Stimulated activated CD8-positive, alpha-beta memory T cell treated with anti-CD3 and anti-CD28 coated beads, Interleukin-12 subunit alpha, Interleukin-12 subunit beta, amount 100 ng/mL, for 4 hours (primary cell): ENCODE data around the gene SLC25A25.
"Not testable (repeated sequence)": the region's sequence is repeated elsewhere in the genome, so short reads cannot be mapped to it uniquely, and the experiment has no call there.

ENCODE experiments used
- DNase-seq: peaks from one replicate; pipeline ENCODE4 v3.0.0-alpha.2; 2020; ENCODE audit warnings: low read depth

Gene SLC25A25

DNA sequence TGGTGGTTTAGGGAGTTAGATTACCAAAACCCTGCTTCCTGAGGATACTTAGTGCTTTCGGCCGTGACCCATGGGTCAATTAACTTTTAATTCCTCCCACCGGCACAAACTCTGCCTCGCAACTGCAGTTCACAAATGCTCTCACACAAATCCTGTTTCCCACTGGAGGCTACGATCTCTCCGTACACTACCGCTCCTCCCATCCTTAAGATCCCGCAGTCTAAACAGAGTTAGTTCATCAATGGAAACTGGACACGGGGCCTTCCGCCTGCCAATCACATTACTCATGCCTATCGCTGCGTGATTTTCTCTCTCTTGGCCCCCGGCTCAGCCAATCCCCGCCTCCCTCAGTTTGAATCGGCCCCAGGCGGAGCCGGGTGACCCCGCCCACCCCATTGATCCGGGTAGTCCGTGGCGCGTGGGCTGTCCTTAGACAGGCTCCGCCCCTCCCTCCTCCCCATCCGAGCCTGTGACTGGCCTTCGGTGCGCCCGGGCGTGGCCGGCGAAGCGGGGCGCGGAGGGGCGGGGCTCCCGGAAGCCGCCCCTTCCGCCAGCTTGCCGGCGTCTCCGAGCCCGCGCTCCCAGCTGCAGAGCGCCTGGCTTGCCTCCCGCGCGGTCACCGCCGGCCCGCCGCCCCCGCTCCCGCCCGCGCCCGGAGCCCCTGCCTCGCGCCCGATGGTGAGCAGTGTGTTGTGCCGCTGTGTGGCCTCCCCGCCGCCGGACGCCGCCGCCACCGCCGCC, at the start of gene SLC25A25:
TSS of gene SLC25A25 (plus strand) at position 588 of the 741 bp plus-strand sequence. CDS start at position 676, 88 bp downstream.
- DNase-seq: peak; percentile 100

DNA sequence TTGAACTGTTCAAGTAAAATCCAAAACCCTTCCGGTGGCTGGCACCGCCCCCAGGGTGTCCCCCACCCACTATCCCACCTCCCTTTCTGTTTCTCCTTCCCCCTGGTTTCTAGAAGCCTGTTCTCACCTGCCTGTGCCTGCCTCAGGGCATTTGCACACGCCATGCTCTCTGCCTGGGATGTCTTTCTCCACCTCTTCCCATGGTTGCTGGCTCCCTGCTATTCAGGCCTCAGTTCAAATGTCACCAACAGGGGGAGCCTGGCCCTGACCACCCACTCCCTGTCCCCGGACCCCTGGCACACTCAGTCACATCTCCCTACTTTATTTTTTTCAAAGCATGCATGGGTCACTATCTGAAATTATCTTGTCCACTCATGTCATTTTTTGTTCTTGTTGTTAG, 47.3 kb upstream of the SLC25A25 start:
- DNase-seq: no peak

DNA sequence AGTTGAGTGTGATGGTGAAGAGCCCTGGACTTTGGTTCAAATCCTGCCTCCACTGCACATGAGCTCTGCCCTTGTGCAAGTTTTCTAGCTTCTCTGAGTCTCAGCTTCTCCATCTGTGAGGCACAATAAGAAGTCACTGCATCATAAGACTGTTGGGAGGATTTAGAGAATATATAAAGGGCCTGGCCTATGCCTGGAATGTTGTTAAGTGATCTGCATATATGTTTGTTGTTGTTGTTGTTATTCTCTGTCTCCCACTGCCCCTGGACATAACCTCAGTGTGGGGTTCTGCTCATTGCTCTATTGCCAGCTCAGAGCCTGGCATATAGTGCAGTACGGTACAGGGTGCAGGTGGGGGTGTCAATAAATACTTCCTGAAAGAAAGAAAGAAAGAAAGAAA, 46.9 kb upstream of the SLC25A25 start:
- no peak for DNase-seq

DNA sequence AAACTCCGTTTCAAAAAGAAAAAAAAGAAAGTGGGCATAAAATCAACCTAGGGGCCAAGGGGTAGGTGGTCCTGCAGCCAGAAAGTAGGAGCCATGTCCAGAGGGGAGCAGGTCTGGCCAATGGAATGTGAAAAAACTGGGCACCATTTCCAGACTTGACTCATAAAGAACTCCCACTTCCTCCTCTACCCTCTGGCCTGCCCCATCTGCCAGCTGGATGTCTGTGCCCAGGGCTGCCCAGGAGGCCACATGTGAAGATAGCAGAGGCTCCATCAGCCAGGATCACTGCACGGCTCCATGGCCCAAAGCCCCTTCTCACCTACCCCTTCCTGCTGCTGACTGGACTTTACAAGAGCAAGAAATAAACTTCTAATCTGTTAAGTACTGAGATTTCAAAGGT, 45.1 kb upstream of the SLC25A25 start:
- DNase-seq: no peak

DNA sequence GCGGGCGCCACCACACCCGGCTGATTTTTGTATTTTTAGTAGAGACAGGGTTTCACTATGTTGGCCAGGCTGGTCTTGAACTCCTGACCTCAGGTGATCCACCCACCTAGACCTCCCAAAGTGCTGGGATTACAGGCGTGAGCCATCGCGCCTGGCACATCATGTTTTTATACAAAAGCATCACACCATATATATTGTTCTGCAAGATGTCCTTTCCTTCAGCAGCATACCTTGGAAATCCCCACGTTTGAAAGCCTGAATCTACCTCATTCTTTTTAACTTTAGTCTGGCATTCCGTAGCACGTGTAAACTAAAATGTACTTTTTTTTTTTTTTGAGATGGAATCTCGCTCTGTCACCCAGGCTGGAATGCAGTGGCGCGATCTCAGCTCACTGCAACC, 44.4 kb upstream of the SLC25A25 start:
- not testable (repeated sequence) for DNase-seq

DNA sequence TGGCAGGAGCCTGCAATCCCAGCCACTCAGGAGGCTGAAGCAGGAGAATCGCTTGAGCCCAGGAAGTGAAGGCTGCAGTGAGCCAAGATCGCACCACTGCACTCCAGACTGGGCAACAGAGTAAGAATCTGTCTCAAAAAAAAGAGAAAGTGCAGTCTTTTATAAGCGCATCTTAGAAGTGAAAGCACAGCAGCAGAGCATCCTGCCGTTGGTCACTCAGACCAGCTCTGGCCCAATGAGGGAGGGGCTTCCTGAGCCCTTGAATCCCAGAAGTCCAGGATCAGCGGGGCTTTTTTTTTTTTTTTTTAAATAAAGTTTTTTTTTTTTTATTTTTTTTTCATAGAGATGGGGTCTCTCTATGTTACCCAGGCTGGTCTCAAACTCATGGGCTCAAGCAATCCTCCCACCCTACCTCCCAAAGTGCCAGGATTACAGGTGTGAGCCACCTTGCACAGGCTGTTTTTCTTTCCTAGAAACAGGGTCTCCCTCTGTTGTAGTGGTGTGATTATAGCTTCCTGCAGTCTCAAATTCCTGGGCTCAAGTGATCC, 43.2 kb upstream of the SLC25A25 start:
- DNase-seq: no peak

DNA sequence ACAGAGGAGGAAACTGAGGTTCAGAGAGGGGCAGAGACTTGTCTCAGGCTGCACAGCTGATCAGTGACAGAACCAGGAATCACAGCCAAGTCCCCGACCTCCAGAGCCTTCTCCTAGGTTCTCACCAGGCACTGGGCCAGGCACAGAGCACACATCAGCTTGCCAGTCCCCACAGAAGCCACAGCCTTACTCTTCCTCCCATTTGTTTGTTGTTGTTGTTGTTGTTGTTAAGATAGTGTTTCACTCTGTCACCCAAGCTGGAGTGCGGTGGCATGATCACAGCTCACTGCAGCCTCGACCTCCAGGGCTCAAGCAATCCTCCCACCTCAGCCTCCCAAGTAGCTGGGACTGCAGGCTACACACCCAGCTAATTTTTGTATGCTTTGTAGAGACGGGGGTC, 42.3 kb upstream of the SLC25A25 start:
- no peak for DNase-seq

DNA sequence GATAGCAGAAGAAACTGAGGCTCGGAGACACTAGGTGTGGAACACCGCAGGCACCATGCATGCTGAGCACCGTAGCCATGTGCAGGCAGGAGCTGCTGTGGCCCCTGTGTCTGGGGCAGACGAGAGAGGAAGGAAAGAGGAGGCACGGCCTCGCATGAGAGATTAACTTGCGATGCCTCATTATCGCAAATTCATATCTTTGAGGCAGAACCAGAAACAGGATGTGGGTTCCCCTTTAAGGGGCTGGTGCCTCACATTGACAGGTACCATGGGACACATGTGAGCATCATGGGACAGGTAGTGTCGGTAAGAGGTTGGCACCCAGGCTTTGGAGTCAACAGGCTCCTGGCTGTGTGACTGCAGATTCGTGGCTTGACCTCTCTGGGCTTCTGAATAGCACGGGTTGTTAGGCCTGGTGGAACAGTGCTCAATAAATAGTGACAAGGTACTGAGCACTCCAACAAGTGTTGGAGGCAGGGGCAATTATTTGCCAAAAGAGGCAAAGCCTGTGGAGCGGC, 41.7 kb upstream of the SLC25A25 start:
- peak; percentile 51 for DNase-seq

DNA sequence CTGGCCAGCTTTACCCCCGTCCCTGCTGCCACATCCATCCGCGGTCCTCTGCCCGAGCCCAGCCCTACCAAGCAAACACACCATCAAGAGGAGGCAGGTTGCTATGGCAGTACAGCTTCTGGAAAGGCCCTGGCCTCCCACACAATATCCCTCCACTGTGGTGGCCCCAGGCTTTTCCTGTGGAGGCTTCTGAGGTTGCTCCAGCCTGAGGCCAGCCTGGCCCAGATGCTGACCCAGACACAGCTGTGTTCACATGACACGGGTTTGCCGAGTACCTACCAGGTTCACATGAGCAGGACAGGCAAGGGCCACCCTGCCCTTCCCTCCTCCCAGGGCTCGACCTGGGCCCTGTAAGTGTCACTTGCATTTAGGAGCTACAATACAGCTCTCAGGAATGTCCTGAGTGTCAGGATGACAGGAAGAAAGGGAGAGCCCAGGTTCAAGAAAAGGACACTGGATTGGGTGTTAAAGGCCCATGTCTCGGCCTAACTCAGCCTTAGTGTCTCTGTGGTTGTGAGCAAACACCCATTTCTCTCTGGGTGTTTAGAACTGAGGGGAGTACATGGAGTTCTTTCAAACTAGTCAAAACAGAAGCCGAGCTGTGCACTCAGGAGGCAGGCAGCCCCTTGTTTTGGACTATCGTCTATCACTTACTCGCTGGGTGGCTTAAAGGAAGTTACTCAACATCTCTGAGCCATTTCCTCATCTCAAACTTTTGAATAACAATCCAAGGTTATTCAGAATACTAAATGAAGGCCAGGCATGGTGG, 41.1 kb upstream of the SLC25A25 start:
- no peak for DNase-seq

DNA sequence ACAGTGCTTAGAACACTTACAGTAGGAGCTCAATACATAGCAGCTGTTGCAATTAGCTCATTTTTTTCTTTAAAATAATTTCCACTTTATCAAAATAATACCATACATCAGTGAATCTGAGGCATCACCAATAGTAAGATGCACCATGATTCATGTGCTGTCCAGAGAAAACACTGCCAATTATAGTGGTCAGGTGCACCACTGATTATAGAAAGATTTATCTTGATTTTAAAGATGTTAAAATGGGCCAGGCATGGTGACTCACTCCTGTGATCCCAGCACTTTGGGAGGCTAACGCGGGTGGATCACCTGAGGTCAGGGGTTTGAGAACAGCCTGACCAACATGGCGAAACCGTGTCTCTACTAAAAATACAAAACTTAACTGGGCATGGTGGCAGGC, 40.3 kb upstream of the SLC25A25 start:
- no peak for DNase-seq

DNA sequence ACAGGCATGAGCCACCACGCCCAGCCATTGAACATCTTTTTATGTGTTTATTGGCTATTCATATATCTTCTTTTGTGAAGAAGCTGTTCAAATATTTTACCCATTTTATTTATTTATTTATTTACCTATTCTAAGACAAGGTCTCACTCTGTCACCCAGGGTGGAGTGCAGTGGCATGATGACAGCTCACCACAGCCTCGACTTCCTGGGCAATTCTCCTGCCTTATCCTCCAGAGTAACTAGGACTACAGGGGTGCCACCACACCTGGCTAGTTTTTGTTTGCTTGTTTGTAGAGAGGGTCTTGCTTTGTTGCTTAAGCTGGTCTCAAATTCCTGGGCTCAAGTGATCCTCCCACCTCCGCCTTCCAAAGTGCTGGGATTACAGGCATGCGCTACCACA, 34.4 kb upstream of the SLC25A25 start:
- DNase-seq: no peak

DNA sequence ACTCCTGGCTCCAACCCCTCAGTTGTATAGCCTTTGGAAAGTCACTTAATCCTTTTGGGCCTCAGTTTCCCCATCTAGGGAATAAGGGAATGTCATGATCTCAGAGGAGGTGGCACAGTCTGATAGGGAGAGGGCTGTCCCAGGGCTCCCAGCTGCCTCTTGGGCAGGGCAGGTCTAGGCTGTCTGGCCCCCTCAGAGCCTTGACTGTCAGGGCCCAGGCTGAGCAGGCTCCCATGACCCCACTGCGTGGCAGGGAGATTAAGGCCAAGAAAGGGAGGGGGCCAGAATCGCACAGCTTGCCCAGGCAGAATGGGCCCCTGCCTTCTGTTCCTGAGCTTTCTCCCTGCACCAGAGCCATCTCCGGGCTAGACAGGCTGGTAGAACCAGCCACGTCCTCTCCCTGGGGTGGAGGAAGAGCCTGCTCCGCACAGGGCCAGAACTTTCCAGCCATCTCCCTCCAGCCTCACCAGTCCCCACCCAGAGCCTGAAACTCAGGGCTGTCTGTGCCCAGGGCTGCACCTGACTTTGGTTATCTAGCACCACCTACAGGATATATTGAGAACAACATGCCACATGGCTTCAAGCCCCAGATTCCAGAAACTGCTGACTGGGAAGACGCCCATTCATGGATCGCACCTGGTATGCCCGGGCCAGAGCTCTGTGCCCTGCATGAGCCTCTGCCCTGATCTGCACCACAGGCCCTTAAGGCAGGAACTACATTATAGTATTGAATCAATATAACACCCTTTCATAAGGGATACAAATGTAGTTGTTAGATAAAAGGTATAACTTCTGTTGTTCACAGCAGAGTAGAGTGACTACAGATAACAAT, 33.0 kb upstream of the SLC25A25 start:
- peak; percentile 27 for DNase-seq

DNA sequence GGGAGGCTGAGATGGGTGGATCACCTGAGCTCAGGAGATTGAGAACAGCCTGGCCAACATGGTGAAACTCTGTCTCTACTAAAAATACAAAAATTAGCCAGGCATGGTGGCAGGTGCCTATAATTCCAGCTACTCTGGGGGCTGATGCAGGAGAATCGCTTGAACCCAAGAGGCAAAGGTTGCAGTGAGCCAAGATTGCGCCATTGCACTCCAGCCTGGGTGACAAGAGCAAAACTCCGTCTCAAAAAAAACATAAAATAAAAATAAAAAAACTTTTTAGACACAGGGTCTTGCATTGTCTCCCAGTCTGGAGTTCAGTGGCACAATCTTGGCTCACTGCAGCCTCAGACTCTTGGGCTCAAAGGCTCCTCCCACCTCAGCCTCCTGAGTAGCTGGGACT, 31.5 kb upstream of the SLC25A25 start:
- DNase-seq: not testable (repeated sequence)

DNA sequence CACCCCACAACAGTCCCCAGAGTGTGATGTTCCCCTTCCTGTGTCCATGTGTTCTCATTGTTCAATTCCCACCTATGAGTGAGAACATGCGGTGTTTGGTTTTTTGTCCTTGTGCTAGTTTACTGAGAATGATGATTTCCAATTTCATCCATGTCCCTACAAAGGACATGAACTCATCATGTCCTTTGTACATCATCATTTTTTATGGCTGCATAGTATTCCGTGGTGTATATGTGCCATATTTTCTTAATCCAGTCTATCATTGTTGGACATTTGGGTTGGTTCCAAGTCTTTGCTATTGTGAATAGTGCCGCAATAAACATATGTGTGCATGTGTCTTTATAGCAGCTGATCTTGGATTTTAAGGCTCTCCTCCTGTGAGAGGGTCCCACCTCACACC, 27.2 kb upstream of the SLC25A25 start:
- DNase-seq: not testable (repeated sequence)

DNA sequence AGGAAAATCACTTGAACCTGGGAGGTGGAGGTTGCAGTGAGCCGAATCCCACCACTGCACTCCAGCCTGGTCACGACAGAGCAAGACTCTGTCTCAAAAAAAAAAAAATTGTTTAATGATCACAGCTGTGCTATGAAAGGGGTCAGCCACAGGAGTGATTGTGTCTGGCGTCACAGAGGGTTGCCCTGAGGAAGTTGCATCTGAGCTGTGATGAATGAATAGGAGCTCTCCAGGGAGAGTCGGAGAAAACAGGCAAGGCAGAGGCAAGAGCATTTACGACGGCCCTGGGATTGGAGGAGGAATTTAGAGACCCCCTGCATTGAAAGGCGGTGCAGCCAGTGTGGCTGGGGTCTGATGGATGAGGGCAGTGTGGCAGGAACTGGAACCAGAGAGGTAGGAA, 26.0 kb upstream of the SLC25A25 start:
- DNase-seq: no peak

DNA sequence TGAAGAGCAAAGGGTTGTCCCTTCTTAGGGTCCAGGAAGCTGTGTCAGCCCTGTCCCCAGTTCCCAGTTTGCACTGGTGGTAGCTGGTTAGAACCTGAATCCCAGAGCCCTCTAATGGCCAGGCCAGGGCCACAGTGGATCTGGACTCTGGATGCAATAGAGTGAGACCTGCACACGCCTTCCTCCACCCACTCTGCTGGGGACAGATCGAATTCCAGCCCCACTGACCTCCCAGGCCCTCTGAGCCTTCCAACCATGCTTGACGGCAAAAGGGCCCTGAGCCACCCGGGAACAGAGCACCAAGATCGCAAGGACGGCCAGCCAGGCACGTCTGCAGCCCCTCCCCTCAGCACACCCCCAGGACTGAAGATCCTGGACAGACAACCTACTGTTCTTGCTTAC, 24.6 kb upstream of the SLC25A25 start:
- DNase-seq: no peak

DNA sequence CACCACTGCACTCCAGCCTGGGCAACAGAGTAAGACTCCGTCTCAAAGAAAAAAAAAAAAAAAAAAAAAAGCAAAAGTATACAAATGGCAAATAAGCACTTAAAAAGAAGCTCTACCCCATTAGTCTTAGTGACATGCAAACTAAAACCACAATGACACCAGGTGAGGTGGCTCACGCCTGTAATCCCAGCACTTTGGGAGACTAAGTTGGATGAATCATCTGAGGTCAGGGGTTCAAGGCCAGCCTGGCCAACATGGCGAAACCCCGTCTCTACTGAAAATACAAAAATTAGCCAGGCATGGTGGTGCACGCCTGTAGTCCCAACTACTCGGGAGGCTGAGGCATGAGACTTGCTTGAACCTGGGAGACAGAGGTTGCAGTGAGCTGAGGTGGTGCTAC, 22.6 kb upstream of the SLC25A25 start:
- not testable (repeated sequence) for DNase-seq

DNA sequence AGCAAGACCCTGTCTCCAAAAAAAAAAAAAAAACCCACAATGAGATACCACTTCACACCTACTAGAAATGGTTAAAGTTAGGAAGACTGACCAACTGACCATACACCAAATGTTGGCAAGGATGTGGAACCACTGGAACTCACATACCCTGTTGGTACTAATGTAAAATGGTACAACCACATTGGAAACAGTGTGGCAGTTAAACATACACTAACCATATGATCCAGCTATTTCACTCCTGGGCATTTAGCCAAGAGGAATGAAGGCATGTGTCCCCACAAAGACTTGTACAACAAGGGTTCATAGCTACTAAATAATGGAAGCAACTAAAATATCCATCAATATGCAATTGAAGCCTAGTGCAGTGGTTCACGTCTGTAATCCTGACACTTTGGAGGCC, 22.2 kb upstream of the SLC25A25 start:
- no peak for DNase-seq

DNA sequence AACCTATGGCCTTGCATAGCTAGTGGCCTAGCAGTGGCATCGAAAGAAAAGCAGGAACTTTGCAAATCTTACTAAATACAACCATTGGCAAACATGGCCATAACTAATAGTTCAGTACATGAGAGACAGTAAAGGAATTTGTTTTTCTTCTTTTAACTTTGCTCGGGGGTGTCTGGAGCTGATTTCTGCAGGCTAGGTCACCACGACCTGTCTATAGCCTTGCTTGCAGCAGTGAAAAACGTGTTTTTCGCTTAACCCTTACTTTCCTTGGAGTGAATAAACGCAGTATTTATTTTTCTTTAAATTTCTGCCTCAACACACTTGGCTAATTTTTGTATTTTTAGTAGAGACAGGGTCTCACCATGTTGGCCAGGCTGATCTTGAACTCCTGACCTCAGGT, 20.8 kb upstream of the SLC25A25 start:
- no peak for DNase-seq

DNA sequence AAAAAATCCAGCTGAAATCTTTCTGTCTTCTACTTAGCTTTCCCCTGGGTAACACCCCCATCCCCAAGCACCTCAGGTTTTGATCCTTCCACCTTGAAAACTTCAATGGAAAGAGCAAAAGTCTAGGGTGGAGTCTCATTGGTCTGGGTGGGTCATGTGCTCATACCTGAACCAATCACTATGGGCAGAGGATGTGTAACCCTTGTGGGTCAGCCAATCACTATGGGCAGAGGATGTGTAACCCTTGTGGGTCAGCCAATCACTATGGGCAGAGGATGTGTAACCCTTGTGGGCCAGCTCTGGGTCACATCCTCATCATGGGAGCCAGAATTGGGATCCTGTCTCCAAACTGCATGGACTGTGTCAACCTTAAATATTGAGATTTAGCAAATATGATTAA, 19.4 kb upstream of the SLC25A25 start:
- DNase-seq: no peak

DNA sequence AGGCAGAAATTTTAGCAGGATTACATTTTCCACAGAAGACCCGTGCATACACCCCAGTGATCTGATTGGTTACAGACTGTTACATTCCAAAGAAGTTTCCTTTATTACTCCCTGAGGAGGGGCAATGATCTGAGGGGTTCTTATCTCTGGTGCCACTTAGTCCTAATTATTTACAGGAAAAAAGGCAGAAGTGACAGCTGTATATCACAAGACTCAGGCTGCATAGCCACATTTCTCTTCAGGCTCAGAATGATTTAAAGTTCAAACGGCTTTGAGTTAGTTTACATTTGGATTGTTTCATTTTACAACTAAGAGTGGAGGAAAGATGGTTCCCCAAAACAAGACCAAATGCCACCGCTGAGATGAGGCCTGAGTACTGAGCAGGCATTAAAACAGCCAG, 18.2 kb upstream of the SLC25A25 start:
- DNase-seq: no peak
